Spleen (tissue), 7 donors: ENCODE measurements around the gene SLC26A8.

Experiments
- CTCF ChIP-seq, 11 experiments: fragments of 200-600 bp in 7 of 11; fragments of 450-650 bp in 4 of 11; sonication (generic) in 4 of 11; IDR thresholded peaks in 8 of 11; conservative IDR thresholded peaks in 3 of 11; 1 replicate in 7 of 11; 2 replicates in 4 of 11; pipeline versions ENCODE4 v1.4.0 to v1.8.0; 2016 to 2021; ENCODE audit warnings: antibody characterized with exemption in 11 of 11, inconsistent platforms in 4 of 11, mild to moderate bottlenecking in 1 of 11
- POLR2A ChIP-seq, 3 donors: fragments of 450-650 bp; IDR thresholded peaks; one replicate each; pipeline ENCODE4 v1.5.1; 2017; ENCODE audit warnings: antibody characterized with exemption in 3 of 3, mild to moderate bottlenecking in 1 of 3
- donor health status: DM: no; HTN: no; CAD: no; lungs with moderate emphysema.
- donor health status: DM: no; HTN: no; CAD: no.
- donor health status: DM: no; HTN: no; CAD: no.

- TF ChIP-seq CTCF (IDR thresholded peaks at IDR 0.05 in 8 of 11, conservative IDR thresholded peaks at IDR 0.05 in 3 of 11) (no peak), POLR2A (IDR thresholded peaks at IDR 0.05) (no peak)
Observed at GRCh38 chr6:35895560-35895959, 128.9 kb downstream of the SLC26A8 start.
